ENCODE results near the gene CDK18. TPM values are rescaled to one million over a fixed set of nuclear protein-coding genes. Genes with fewer than 3 reads are reported as not detected.

CDK18 gene
- total RNA-seq, 1 experiment from 2014 or later = 6.6 TPM

DNA sequence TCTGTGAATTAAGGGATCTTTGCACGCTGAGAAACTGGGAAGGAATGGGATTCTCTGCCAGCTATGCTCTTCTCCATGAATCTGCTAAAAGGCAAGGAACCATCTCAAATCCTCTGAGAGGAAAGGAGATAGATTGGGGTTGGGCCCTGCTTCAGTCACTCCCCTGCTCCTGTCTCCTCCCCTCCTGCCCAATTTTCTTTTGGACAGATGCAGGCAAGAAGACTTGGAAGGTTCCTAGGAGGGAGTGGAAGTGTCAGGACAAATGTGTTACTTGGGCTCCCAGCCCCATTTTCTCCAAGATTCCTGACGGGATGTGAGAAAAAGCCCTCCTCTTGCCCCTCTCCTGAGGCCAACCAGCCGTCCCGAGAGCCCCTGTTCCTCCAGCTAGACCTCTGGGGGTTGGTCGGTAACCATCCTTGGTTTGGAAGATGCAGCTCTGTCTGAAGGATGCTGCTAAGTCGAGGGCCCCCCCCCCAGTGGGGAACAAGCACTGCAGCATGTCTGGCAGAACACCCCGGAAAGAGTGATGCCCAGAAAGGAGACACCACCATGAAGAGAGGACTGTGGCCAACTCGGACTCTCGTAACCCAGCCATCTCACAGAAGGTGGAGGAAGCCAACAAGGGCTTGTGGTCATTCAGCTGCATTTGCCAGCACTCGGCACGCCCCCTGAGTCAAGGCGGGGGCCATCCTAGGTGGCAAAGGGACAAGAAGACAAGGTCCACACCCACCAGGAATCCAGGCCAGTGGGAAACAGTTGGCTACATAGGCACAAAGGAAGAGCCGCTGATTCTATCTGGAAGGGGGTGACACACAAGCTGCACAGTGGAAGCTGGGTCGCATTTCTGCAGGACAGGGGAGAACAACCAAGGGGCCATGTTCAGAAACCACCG lies 43.7 kb downstream of the CDK18 start:
- DNase-seq (ENCODE audit: low spot score) = peak; percentile 69
- in situ Hi-C loops (cut with HindIII; ENCODE audit: low sequenced_read_pairs) = no loop called here

DNA sequence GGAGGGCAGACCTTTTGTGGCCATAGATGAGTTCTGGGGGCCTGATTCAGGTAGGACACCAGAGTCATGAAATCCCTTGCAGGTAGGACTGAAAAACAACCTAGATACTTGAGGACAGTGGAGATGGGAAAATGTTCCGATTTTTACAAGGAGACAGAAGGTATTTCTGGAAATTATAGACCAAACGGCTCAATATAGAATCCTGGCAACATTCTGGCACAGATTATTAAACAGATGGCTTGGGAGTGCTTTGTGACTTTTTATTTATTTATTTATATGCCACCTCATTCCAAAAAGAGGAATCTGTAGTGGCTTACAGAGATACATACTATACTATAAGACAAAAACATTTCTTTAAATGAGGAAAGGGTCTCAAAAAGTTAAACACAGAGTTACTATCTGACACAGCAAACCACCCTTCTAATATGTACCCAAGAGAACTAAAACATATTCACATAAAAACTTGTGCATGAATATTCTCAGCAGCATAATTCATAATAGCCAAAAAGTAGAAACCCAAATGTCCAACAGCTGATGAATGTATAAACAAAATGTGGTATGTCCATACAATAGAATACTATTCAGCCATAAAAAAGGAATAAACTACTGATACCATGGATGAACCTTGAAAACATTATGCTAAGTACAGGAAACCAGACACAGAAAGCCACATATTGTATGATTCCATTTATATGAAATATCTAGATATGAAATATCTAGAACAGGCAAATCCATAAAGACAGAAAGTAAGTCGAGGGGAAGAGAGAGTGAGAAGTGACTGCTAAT lies 49.8 kb downstream of the CDK18 start:
- in situ Hi-C loops (cut with HindIII; ENCODE audit: low sequenced_read_pairs) = no loop called here
- peak; percentile 94 for DNase-seq (ENCODE audit: low spot score)

DNA sequence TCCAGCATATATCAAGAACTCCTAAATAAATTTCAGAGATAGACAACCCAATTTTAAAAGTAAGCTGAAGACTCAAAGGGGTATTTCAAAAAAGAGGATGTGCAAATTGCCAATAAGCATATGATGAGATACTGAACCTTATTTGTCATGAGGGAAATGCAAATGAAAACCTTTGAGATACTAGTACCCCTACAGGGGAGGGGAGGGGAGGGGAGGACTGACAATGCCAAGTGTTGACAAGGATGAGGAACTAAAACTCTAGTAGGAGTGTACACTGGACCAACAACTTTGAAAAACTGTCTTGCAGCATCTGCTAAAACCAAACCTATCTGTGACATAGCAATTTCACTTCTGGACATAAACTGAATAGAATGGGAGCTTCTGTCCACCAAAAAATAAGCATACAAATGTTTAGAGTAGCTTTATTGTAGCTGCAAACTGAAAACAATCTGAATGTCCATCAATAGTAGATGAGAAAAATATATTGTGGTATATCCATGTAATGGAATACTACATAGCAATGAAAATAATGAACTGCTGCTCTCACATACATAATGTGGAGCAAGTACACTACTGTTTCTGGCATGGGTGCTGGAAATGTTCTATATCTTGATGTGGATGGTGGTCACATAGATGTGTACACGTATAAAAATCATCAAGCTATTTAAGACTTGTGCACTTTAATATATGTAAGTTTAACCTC lies 57.2 kb downstream of the CDK18 start:
- no peak for DNase-seq (ENCODE audit: low spot score)
- in situ Hi-C loops (cut with HindIII; ENCODE audit: low sequenced_read_pairs) = no loop called here

DNA sequence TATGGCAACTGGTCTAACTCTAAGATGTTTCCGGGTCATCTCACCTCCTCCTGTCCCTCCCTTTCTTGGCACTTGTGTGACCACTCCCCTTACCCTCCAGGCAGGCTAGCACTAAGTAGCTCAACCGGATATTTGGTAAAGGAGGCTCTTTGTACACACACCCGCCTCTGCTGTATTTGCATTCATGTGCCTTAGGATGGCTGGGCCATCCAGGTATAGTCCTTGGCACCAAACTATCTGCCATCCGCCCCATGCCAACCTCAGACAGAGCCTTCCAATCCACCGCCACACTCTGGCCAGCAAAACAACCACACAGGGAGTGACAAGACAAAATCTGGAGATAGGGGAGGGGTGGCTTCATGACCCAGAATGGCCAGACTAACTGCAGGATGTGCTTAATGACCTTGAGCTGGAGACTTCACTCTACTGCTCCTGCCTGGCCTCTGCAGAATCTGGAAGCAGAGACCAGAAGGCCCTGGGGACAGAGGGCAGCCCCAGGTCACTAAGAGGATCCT lies 59.5 kb downstream of the CDK18 start:
- peak; percentile 48 for DNase-seq (ENCODE audit: low spot score)
- in situ Hi-C loops (cut with HindIII; ENCODE audit: low sequenced_read_pairs) = no loop called here

DNA sequence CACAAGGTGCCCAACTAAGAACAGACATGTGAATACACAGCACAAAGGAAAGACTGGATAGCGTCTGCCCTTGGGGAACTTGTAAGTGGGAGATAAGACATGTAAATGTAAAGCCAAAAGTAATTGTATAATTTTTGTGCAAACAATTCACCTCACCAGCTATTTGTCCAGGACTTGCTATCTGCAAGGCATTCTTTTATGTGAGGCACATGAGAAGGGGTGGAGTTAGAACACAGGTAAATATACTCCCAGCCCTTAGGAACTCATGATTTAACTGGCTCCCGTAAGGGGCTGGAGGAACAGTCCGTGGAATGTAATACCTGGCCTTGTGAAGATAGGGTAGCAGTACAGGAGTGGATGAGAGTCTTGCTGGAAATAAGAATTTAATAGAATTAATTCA lies 61.3 kb downstream of the CDK18 start:
- DNase-seq (ENCODE audit: low spot score) = no peak
- in situ Hi-C loops (cut with HindIII; ENCODE audit: low sequenced_read_pairs) = no loop called here

DNA sequence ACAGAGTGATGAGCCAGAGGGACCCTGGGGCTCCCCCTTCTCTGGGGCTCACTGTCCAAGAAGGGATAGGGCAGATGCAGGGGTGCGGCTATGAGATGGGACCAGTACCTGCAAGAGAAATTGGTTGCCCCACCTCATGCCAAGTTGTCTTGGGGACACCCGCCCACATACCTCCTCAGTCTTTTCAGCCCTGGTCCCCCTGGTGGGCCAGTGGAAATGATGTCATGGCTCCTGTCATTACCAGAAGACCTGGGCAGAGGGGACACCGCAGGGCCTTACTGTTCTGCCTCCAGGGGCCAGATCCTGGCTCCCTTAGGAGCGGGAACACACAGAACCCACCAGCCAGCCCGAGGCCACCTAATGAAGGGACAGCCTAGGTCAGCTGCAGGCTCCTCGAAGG lies 63.2 kb downstream of the CDK18 start:
- DNase-seq (ENCODE audit: low spot score) = no peak
- in situ Hi-C loops (cut with HindIII; ENCODE audit: low sequenced_read_pairs) = no loop called here

DNA sequence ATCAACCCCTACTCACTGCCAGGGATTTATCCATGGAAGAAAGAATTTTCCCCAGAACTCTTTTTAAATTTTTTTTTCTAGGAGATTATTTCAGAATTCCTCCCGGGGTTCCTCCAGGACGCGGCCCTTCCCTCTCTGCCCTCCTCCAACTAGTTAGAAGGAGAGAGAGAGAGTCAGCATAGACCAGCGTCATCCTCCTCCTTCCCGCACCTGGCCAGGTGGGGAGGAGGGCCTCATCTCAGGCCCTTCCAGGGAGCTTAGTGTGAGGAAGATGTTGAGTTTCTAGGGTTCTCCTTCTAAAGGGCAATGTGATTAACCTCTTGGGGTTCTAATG lies 63.6 kb downstream of the CDK18 start:
- in situ Hi-C loops (cut with HindIII; ENCODE audit: low sequenced_read_pairs) = no loop called here
- DNase-seq (ENCODE audit: low spot score) = peak; percentile 40

DNA sequence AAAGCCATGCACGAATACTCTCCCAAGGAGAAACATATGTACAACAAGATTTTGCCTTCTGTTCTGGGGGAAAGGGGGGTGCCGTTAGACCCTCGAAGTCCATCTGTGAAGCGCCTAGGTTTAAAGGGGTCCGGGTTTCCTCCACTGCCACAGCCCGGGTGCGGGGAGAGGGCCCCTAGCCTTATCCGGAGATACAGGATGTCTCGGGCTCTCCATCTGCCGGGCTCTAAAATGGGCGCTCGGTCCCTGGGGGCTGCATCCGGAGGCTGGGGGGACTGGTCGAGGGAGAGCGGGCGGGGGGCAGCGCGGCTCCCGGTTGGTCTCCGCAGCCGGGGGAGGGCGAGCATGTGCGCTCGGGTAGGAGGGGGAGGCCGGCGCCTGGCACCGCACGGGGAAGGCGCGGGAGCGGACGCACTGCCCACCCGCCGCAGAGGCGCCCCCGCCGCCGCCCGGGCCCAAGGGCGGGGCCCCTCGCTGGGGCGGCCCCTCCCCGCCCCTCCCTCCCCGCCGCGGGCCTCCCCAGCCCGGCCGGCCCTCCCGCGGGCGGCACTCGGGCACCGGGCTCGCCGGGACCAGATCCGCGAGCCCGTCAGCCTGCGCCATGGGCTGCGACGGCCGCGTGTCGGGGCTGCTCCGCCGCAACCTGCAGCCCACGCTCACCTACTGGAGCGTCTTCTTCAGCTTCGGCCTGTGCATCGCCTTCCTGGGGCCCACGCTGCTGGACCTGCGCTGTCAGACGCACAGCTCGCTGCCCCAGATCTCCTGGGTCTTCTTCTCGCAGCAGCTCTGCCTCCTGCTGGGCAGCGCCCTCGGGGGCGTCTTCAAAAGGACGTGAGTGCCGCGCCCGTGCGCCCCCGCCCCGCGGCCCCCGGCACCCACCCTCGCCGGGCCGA lies 64.2 kb downstream of the CDK18 start:
- in situ Hi-C loops (cut with HindIII; ENCODE audit: low sequenced_read_pairs) = no loop called here
- DNase-seq (ENCODE audit: low spot score) = peak; percentile 33

DNA sequence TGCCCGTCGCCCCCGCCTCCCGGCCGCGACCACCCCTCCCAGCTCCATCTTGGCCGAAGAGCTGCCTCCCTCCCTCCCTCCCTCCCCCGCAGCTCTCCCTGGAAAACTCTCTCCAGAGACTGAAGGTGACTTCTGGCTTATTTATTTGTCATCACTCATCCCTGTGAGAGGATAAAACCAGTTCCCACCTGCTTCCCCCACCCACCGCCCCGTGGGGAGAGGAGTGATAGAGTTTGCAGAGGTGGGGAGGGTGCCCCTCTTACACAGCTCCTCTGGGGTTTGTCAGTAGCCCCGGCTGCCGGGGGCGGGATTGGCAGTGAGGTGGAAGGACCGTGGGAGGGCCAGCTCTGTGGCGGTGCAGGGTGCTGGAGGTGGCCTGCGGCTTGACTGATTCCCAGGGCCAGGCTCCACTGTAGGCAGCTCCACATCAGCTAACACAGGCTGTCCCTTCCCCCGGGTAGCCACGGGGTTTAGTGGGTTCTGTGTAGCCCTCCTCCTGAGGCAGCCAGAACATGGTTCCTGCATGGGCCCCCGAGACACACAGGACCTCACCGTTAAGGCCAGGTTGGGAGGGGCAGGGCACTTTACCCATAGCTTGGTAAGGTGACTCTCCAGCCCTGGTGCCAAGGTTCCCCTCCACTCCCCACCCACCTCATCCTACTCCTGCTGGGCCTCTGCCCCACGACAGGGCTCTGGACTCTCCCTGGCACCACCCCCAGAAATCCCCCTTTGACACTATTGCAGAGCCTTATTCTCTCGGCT lies 65.1 kb downstream of the CDK18 start:
- peak; percentile 58 for DNase-seq (ENCODE audit: low spot score)
- in situ Hi-C loops (cut with HindIII; ENCODE audit: low sequenced_read_pairs) = no loop called here

DNA sequence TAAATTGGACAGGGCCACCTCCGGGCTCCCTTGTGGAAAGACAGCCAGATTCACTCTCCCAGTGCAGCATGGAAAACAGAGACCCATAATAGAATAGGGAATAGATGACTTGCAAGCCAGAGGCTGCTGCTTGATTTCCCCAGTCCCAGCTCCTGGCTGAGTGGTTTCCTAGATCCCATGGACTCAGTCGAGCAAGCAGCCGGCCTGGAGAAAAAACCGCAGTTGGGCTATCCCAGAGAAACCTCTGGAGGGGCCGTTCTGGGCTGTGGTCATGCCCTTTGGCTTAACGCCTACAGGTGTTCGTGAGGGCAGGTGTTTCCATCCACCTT lies 65.7 kb downstream of the CDK18 start:
- in situ Hi-C loops (cut with HindIII; ENCODE audit: low sequenced_read_pairs) = no loop called here
- peak; percentile 55 for DNase-seq (ENCODE audit: low spot score)

DNA sequence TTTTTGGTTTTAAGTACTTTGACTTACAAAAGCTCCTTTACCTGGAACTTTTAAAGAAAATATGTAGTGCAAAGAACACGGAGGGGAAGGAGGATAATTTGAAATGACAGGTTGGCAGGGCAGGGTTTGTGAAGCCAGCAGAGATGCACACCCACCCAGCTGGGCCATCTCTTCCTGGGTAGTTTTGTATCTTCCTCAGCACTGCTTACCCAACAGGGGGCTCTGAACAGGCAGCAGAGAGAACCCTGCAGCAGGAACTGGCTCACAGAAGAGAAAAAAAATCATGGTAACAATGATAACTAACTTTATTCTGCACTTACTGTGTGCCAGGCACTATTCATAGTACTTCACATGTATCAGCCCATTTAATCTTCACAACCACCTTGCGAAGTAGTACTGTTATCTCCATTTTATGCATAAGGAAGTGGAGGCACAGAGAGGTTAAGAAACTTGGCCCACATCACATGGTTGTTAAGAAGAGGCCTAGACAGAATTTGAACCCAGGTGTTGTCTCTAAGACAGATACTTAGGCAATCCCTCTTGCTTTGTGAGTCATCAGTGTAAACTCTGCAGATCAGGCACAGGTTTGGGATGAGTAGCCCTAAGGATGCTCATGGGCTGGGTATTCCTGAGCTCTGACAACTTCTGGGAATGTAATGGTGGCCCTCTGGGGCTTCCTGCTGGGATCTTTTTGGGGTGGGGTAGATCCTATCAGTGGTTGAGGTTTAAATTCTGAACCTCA lies 66.5 kb downstream of the CDK18 start:
- no peak for DNase-seq (ENCODE audit: low spot score)
- in situ Hi-C loops (cut with HindIII; ENCODE audit: low sequenced_read_pairs) = no loop called here

DNA sequence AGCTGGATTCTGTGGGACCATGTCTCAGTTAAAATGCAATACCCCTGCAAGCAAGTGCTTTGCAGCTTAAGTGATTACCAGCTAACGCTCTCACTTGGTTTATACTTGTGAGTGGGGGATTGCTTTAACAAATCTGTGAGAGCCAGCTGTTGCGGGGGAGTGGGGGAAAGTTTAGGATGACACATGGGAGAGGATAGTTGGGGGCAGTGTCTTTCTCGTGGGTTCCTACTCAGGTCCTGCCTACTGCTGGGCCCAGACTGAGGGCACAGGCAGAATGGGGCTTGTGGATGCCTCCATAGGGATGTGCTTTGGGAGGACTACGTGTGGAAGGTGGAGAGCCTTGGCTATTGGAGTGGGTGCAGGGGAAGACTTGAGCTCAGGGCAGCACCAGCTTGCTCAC lies 67.3 kb downstream of the CDK18 start:
- DNase-seq (ENCODE audit: low spot score) = no peak
- in situ Hi-C loops (cut with HindIII; ENCODE audit: low sequenced_read_pairs) = no loop called here

DNA sequence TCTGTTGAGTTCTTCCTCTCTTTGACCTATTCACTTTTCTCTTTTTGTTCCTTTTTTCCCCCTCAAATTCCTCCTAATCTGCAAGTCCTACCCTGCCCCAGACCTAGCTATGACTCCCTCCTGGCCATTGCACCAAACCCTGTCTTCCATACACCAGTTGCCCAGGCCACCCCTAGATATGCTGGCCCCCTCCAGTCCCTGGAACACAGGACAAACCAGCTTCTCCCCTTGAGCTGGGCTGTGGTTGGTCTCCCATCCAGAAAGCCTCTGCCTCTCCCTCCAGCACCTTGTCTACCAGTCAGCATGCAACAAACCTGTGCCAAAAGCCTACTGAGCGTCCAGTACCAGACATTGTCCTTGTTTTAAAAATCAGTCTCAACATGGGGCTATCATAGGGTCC lies 68.0 kb downstream of the CDK18 start:
- in situ Hi-C loops (cut with HindIII; ENCODE audit: low sequenced_read_pairs) = no loop called here
- no peak for DNase-seq (ENCODE audit: low spot score)

DNA sequence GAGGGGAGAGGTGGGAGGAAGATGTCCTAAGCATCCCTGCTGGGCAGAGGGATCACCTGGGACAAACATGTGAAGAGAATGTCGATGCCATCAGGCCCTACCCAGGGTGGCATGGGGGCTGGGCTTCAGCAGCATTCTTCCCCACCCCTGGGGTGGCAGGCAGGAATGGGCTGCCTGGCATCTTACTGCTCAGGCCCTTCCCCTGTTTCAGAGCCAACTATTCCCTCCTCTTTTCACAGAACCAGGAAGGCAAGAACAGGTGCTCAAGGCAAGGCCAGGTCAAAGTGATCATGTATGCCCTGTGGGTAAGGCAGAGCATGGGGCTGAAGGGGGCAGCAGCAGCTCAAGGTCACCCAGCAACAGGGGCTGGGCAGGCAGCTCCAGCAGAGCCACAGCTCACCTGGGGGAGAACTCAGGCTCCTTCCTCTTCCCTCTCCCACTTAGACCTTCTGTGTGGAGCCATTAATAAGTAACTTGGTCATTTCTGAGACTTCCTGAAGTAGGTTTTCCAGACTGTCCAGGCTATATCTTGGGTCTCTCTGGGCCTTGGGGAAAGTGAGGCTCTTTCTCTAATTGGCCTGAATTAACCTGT lies 70.9 kb downstream of the CDK18 start:
- in situ Hi-C loops (cut with HindIII; ENCODE audit: low sequenced_read_pairs) = loop anchor here (25.0 kb wide), 1 partner anchor 137 kb away; no protein-coding TSS in a partner anchor
- no peak for DNase-seq (ENCODE audit: low spot score)

DNA sequence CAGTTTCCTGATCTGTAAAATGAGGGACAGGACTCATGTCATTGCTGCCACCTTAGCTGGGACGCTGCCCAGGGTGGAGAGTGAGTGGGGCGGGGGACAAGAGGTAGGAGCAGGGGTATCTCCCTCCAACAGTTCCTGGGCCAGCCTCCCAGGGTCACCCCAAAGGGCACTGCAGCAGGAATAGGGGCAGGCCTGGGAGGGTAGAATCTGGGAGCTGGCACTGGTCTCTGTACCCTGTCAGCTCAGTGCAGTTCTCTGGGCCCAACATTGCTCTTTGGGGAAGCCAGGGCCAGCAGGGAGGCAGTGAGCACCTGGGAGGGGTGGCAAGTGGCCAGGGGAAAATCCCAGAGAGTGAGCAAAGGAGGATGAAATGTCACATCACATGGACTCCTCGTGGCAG lies 71.5 kb downstream of the CDK18 start:
- DNase-seq (ENCODE audit: low spot score) = peak; percentile 45

DNA sequence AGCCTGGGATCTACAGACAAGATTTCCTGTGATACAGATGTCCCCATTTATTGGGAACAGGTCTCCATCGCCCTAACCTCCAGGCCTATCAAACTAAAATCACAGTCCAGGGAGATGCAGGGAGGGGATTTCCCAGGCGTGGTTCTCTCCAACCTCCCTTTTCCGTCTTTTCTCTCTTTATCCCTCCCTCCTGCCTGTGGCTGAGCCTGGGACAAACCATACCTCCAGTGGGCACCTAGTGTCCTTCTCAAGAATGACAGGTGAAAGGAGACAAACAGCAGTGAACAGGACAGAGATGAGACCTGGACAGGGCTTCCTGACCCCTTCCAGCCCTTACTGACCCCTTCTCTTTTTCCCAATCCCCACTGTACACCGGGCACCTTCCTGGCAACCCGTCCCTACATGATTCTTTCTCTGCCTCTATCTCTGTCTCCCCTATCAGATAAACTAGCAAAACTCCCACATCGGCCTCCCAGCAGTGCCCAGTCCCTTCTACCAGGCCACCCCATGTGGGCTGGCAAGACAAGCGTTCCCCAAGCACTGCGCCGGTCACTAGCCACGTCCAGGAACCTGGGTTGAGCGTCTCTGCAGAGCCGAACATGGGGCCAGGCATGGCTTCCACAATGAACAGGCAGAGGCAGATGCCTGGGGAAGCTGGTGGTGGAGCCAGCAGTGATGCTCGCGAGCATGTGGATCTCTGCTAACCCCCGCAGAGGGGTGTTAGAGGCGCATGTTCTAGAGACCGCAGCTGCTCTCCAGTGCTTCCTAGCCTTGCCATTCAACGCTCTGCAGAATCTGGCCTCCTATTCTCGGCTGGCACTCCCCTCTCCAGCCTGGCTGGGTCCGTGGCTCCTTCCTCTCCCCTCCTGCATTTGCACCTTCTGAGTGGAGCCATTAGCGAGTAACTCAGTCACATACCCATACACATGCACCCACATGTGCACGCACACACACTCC lies 72.6 kb downstream of the CDK18 start:
- in situ Hi-C loops (cut with HindIII; ENCODE audit: low sequenced_read_pairs) = loop anchor here (25.0 kb wide), 1 partner anchor 135 kb away; no protein-coding TSS in a partner anchor
- DNase-seq (ENCODE audit: low spot score) = peak; percentile 52

More for the DNA sequence above, 71.5 kb downstream of the CDK18 start:
- in situ Hi-C loops (cut with HindIII; ENCODE audit: low sequenced_read_pairs) = loop anchor here (25.0 kb wide), 1 partner anchor 136 kb away; no protein-coding TSS in a partner anchor
